HG02798 (cell line): ENCODE data around the gene DUSP8.

Experiments
- ATAC-seq: cut with Tn5 transposase; IDR thresholded peaks from one replicate; pipeline ENCODE4 v1.9.1; 2021; ENCODE audit warnings: mild to moderate bottlenecking; ENCODE audit not compliant: unreplicated experiment, poor library complexity

The DUSP8 gene

GRCh38 chr11:1506981-1507380 is 65.1 kb downstream of the DUSP8 start:
- no peak for ATAC-seq

GRCh38 chr11:1505480-1505879 is 66.6 kb downstream of the DUSP8 start:
- no peak for ATAC-seq

GRCh38 chr11:1504581-1505290 is 67.3 kb downstream of the DUSP8 start:
- no peak for ATAC-seq

DNA sequence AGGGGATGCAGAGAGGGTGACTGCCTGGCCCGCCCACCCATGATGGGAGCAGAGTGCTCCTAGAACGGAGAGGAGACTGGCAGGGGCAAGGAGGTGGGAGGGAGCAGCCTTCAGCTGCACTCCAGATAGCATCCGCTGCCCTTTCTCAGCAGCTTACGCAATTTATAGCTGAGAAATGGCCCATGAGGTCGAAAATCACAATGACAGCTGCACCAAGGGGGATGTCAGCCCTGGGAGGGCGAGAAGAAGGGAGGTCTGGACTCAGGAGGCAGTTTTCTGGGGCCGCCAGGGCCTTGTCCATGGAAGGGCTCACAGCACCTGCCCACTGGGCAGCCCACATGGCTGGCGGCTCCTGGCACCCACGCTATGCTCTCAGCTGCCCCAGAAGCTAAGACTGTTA is 67.9 kb downstream of the DUSP8 start:
- ATAC-seq = no peak
